GM19240 (cell line): Measurements from ENCODE around the gene KCNQ1.

Experiments
- DNase-seq: peaks from one replicate; pipeline ENCODE4 v3.0.0; 2011; ENCODE audit warnings: low spot score; ENCODE audit not compliant: insufficient read length

KCNQ1 gene

DNA sequence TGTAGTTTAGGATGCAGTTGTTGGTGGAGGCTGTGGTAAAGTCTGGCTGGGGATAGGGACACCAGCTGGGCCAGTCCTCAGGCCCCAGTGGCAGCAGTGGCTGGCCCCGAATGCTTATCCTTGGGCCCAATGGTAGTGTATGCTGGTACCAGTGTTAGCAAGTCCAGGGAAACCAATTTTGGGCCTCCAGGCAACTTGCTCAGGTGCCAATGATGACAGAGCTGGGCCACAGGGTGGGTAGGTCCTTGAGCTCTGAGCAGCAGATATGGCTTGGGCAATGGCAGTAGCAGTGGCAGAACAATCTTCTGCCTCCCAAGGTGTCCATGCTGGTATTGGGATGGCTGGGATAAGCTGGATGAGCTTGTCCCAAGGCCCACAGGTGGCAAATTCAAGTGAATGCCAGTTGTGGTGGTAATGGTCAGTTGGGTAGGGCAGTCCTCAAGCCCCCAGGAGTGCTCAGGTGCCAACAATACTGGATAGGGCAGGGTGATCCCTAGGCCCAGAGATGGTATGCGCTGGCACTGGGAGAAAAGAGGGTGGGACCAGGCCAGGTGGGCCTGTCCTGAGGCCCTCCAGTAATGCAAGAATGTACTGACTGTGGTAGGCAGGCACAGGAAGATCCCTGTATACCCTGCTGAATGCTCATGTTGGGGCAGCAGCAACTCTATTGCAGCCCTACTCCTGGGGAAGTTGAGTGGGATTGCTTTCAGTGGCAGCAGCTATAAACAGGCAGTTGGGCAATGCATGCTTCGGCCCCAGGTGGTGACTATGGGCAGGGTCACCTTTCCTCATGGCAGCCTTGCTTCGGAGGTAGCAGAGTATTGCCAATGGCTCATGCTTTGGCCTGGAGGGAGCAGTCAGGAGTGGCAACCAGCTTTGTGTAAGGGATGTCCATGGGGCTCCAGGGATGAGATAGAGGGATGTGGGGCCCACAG is 200.3 kb downstream of the KCNQ1 start:
- no peak for DNase-seq

- DNase-seq: no peak
These were observed 200.9 kb downstream of the KCNQ1 start for GRCh38 chr11:2645779-2646118.

GRCh38 chr11:2647167-2647566 is 202.4 kb downstream of the KCNQ1 start:
- no peak for DNase-seq

DNA sequence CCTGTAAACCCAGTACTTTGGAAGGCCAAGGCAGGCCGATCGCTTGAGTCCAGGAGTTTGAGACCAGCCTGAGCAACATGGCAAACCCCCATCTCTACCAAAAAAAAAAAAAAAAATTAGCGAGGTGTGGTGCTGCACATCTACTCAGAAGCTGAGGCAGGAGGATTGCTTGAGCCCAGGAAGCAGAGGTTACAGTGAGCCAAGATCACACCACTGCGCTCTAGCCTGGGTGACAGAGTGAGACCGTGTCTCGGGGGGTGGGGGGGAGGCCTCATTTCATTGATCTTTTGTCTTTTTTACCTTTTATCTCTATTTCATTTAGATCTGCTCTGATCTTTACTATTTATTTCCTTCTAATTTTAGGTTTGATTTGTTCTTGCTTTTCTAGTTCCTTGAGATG is 203.1 kb downstream of the KCNQ1 start:
- no peak for DNase-seq

DNA sequence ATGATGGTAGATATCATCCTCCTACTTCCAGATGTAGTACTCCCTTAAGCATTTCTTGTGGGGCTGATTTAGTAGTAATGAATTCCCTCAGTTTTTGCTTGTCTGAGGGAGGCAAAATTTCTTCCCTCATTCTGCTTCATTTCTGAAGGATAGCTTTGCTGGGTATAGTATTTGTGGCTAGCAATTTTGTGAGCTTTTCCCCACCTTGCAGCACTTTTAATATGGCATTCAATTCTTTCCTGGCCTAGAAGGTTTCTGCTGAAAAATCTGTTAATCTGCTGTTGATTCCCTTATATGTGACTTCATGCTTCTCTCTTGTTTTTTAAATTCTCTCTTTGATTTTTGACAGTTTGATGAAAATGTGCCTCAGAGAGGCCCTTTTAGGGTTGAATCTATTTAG is 204.6 kb downstream of the KCNQ1 start:
- no peak for DNase-seq

- no peak for DNase-seq
These were observed 205.0 kb downstream of the KCNQ1 start for GRCh38 chr11:2649848-2650247.

GRCh38 chr11:2650343-2650867 is 205.6 kb downstream of the KCNQ1 start:
- DNase-seq: no peak

DNA sequence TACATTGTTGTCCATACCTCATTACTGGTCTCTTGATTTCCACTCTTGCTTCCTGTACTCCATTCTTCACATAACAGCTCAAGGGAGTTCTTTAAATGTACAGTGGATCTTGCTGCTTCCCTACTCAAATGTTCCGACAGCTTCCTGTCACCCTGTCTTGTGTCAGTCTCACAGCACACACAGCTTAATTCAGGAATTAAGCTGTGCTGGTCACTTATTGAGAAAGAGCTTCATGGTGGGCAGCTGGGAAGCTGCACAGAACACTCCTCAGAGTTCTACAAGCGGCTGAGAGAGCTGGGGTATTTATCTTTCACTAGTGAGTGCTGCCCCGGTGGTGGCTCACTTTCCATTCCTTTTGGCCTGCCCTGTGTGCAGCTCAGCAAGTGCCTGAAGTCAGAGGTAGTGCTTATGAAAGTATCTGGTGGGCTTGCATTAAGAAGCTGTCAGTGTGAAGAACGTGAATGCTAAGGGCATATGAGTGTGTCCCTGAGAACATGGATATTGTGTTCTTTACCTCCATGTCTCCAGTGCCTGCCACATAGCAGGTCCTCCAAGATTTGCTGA is 206.3 kb downstream of the KCNQ1 start:
- no peak for DNase-seq

GRCh38 chr11:2651826-2652271 is 207.0 kb downstream of the KCNQ1 start:
- DNase-seq: no peak

DNA sequence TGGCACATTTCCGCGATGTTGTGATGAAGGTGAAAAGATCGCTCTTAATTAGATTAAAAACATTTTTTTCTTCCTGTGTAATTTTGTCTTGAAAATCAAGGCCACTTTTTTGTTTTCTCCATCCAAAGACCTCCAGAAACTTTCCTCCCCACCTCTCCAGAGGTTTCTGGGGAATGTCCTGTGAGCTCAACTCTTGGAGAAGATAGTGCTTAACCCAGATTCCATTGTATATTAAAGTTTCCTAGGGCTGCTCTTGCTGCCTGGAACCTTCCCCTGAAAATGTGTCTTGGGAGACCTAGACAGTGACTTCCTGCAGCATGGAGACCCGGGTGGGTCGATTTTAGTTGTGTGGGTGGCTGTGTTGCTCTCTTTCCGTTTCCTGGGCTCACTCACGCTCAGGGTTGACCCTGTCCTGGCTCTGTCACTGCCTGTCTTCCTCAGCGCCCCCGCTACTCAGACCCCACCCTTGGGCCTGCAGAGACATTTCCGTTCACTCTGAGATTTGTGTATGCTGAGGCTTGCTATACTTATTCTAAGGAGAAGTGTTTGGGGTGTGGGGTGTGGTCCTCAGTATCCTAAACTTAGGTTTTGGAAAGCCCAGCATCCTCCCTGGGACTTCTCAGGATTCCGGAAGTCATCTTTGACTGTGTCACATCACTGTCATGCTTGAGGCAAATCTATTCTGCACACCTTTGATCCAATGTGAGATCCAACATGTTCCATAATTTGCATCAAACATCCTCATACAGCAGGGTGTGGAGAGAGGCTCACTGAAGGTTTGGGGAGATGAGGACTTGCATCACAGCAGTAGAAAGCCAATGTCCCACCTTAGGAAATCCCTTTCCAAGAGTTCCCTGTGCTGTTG is 207.8 kb downstream of the KCNQ1 start:
- no peak for DNase-seq

DNA sequence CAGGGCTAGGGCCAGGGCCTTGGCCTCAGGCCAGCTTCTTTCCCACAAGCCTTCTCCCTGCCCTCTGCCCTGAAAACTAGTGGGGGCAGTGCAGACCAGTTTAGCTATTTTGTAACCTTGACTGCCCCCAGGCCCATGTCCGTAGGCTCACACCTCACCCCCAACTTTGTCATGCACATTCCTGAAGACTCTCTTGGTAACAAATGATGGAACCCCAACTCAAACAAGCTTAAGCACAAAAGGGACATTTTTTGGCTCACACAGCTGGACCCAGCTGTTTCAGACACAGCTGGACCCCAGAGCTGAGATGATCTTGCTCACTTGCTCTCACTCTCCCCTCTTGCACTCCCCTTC is 208.4 kb downstream of the KCNQ1 start:
- no peak for DNase-seq

DNA sequence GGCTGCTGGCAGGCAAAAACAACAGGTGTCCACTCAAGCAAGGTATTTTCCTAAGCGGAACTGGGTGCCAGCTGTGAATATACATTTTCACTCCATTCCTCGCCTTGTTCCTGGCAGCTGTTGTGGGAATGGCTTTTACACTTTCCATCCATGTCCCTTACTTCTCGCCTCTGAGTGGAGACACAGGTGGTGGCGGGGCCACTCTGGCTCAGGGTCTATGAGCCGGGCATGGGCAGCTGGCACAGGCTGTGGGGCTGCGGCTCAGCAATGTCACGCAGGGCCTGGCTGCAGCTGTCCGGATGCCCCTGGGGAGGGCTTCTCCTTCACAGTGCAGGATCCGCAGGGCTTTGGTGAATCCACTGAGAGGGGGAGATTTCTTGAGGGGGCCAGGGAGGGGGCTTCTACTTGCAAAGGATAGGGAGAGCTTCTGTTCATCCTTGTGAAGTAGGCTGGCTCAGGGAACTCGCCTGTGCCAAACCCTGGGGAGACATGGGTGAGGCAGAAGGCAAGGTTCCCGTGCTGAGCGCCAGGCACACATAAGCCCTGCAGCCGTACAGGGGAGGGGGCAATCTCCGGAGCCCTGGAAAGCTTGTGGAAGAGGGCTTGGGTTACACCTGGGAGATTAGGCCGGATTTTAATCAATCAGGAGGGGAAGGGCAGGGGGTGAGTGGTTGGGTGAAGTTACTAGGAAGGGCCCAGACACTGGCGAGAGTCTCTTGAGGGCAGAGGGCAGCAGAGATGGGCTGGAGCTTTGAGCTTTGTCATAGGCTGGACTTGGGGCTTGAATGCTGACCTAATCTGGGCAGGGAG is 209.3 kb downstream of the KCNQ1 start:
- no peak for DNase-seq

- DNase-seq: no peak
These were observed 210.4 kb downstream of the KCNQ1 start for GRCh38 chr11:2655016-2655719.

DNA sequence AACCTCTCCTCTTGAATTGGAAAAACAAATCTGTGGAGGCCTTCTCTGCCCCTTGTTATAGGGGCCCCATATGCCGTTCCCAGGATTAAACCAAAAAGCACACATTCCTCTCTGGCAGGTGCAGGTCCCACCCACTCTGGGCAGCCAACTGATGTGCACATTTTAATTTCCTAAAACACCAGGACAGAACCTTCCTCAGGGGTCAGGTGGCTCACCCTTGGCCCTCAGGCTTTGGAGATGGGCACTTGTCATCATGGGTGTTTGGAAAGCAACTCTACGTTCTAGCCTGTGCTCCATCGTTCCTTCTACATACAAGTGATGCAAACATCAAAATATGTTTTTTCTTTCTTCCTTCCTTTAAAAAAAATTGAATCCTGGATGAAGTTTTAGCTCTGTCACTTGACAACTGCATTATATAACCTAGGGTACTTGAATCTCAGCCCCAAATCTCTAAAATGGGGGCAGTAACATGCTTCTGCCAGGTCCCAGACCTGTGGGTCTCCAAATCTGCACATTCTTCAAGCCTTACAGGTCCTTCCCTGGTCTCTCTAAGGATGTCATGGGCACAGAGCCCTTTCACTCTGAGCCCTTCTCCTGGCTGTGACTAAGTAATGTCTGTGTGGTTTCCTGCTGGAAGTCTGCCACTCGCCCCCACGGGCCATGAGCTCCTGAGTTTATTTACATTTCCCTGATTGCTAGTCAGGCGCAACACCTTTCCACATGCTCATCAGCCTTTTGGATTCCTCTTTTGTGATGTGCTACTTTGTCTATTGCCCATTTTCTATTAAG is 211.2 kb downstream of the KCNQ1 start:
- DNase-seq: no peak

DNA sequence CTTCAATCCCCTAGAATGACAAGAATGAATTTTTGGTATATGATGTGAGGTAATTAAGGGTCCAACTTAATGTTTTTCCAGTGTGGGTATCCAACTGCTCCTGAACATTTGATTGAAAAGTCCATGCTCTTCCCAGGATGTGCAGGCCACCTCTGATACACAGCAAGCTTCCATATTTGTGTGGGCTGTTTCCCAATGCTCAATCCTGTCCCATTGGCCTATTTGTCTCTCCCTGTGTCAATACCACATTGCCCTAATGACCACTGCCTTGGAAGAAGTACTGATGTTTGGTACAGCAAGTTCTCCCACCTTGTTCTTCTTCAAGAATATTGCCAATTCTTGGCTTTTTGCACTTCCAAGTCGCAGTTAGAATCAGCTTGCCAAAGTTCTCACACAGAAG is 212.1 kb downstream of the KCNQ1 start:
- DNase-seq: no peak

DNA sequence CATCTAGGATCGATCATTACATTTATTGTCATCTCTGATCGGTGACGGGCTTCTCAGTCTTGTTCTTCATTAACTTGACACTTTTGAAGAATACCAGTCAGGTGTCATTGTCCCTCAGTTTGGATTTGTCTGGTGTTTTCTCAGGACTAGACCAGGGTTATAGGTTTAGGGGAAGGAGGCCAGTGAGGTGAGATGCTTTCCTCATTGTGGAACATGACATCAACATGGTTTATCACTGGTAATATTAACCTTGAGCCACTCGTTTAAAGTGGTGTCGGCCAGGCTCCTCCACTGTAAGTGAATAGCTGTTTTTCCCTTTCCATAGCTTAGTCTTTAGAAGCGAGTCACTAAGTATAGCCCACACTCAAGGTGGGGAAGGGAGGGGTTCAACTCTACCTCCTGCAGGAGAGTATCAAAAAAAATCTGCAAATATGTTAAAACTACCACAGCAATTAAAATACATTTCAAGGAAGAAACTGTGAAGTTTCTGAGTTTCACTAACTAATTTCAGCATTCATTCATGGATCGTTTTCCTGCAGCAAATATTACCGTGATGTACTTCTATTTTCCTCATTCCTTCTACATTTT is 213.0 kb downstream of the KCNQ1 start:
- no peak for DNase-seq

GRCh38 chr11:2660357-2660939 is 215.6 kb downstream of the KCNQ1 start:
- DNase-seq: no peak

GRCh38 chr11:2661173-2662023 is 216.6 kb downstream of the KCNQ1 start:
- no peak for DNase-seq
